ENCODE results near the gene ADGRV1.

DNA sequence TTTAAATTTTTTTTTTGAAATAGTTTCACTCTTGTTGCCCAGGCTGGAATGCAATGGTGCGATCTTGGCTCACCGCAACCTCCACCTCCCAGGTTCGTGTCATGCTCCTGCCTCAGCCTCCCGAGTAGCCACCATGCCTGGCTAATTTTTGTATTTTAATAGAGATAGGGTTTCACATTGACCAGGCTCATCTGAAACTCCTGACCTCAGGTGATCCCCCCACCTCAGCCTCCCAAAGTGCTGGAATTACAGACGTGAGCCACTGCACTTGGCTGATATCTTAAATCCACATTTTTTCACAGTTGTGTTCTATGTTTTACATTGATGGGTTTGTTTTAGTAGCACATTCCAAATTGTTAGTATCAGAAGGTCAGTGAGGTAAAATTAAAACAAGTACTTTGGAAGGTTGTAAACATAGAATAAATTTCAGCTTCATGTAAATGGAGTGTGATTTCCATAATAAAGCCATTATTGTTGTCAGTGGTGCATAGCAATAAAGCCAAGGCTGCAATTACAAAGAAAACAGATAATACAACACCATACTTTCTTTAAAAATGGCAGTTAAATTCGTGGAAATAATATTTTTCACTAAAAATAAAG, 537.3 kb downstream of the ADGRV1 start:
- TF ChIP-seq GATA3 (IDR thresholded peaks at IDR 0.05; ENCODE audit: low read depth, low read length) = no peak
- no peak for TF ChIP-seq GATA2 (IDR thresholded peaks at IDR 0.05; ENCODE audit: low read depth, low read length)
